ENCODE results near the gene NLRX1.
A peak's percentile ranks its signal among the peaks of the same experiment; 100 is the strongest.

The NLRX1 gene

DNA sequence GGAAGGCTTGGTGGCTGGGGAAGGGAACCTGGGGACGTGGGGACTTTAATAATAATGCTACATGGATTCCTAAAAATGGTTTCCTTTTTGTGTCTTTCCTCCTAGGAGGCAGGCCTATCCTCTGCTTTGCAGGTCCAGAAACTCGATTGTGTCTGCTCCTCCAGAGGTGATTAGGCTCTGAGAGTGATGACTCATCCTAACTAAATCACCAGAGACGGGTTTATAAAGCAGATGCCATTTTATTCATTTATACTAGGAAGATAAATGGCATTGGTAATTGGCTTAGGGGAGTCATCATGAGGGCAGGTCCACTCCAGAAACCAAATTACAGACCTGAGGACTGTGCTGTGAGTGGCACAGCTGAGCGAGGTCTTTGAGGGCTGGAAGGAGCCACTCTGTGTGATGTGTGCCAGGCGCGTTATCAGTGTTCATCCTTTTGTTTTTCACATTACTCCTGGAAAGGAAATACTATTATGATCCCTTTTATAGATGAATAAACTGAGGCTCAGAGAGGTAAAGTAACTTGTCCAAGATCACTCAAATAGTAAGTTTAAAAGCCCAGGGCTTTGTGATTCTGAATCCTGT lies 7.1 kb downstream of the NLRX1 start:
- no peak overlapping the region for H2BK120ac ChIP-seq (ENCODE audit: low read depth, low read length)
- H3K4ac ChIP-seq (ENCODE audit: low read depth, low read length), result no peak overlapping the region
- no CpG with 5 or more reads among the region's 6 CpGs for WGBS (ENCODE audit: extremely low coverage, insufficient coverage, low lambda C conversion rate)
- no peak overlapping the region for H3K9ac ChIP-seq (ENCODE audit: low read length)
- H3K79me1 ChIP-seq (ENCODE audit: low read length), result no peaks in the 10 kb centered on the region
- no peak overlapping the region for H3K23ac ChIP-seq (ENCODE audit: low read length)
- no peak overlapping the region for H4K8ac ChIP-seq (ENCODE audit: low read depth, low read length)
- H4K5ac ChIP-seq (ENCODE audit: low read length), result no peak overlapping the region
- DNase-seq, result peak; percentile 33
- H2AK5ac ChIP-seq (ENCODE audit: low read length), result no peak overlapping the region
- H3K4me3 ChIP-seq (ENCODE audit: low read length), result no peak overlapping the region
- no peak overlapping the region for H3K27ac ChIP-seq (ENCODE audit: low read depth, low read length)
- H3K4me1 ChIP-seq (ENCODE audit: control insufficient read depth, low read depth, low read length), result no peaks in the 10 kb centered on the region
- H3K56ac ChIP-seq (ENCODE audit: low read length), result no peak overlapping the region
- no peaks in the 10 kb centered on the region for H3K79me2 ChIP-seq (ENCODE audit: control insufficient read depth, insufficient read depth, low read length)
- no peaks in the 10 kb centered on the region for H3K36me3 ChIP-seq (ENCODE audit: control insufficient read depth, insufficient read depth, low read length)
- no peak overlapping the region for H2BK15ac ChIP-seq (replicated peaks; ENCODE audit: low read depth)
- H2BK5ac ChIP-seq (ENCODE audit: low read length), result no peak overlapping the region
- no peak overlapping the region for H3K4me2 ChIP-seq (ENCODE audit: low read length)
- no peaks in the 10 kb centered on the region for H3K27me3 ChIP-seq (ENCODE audit: insufficient read depth, low read length, poor library complexity)
- H3K18ac ChIP-seq (ENCODE audit: low read length), result no peak overlapping the region

GRCh38 chr11:119178166-119178680 lies 9.7 kb downstream of the NLRX1 start:
- Histone ChIP-seq H3K9ac (ENCODE audit: low read length) (no peak overlapping the region), H3K4me2 (ENCODE audit: low read length) (no peak overlapping the region), H3K18ac (ENCODE audit: low read length) (no peak overlapping the region), H3K4ac (ENCODE audit: low read depth, low read length) (no peak overlapping the region), H3K79me2 (ENCODE audit: control insufficient read depth, insufficient read depth, low read length) (no peaks in the 10 kb centered on the region), H4K8ac (ENCODE audit: low read depth, low read length) (no peak overlapping the region), H3K4me3 (ENCODE audit: low read length) (no peak overlapping the region), H2BK120ac (ENCODE audit: low read depth, low read length) (no peak overlapping the region), H3K79me1 (ENCODE audit: low read length) (no peaks in the 10 kb centered on the region), H3K56ac (ENCODE audit: low read length) (no peak overlapping the region), H3K23ac (ENCODE audit: low read length) (no peak overlapping the region), H4K5ac (ENCODE audit: low read length) (no peak overlapping the region), H2AK5ac (ENCODE audit: low read length) (no peak overlapping the region), H3K4me1 (ENCODE audit: control insufficient read depth, low read depth, low read length) (no peaks in the 10 kb centered on the region), H2BK15ac (replicated peaks; ENCODE audit: low read depth) (no peak overlapping the region), H3K27ac (ENCODE audit: low read depth, low read length) (no peak overlapping the region), H3K27me3 (ENCODE audit: insufficient read depth, low read length, poor library complexity) (no peaks in the 10 kb centered on the region), H2BK5ac (ENCODE audit: low read length) (no peak overlapping the region), H3K36me3 (ENCODE audit: control insufficient read depth, insufficient read depth, low read length) (no peaks in the 10 kb centered on the region)
- no CpG with 5 or more reads among the region's 4 CpGs for WGBS (ENCODE audit: extremely low coverage, insufficient coverage, low lambda C conversion rate)
- DNase-seq, result no peak

- Histone ChIP-seq H4K8ac (ENCODE audit: low read depth, low read length) (no peak overlapping the region), H3K79me1 (ENCODE audit: low read length) (no peaks in the 10 kb centered on the region), H3K79me2 (ENCODE audit: control insufficient read depth, insufficient read depth, low read length) (no peaks in the 10 kb centered on the region), H3K27ac (ENCODE audit: low read depth, low read length) (no peak overlapping the region), H2BK120ac (ENCODE audit: low read depth, low read length) (no peak overlapping the region), H4K5ac (ENCODE audit: low read length) (no peak overlapping the region), H2BK15ac (replicated peaks; ENCODE audit: low read depth) (no peak overlapping the region), H3K56ac (ENCODE audit: low read length) (no peak overlapping the region), H3K18ac (ENCODE audit: low read length) (no peak overlapping the region), H3K4me2 (ENCODE audit: low read length) (no peak overlapping the region), H3K9ac (ENCODE audit: low read length) (no peak overlapping the region), H3K4ac (ENCODE audit: low read depth, low read length) (no peak overlapping the region), H3K4me3 (ENCODE audit: low read length) (no peak overlapping the region), H3K4me1 (ENCODE audit: control insufficient read depth, low read depth, low read length) (no peaks in the 10 kb centered on the region), H3K27me3 (ENCODE audit: insufficient read depth, low read length, poor library complexity) (no peaks in the 10 kb centered on the region), H2BK5ac (ENCODE audit: low read length) (no peak overlapping the region), H3K36me3 (ENCODE audit: control insufficient read depth, insufficient read depth, low read length) (no peaks in the 10 kb centered on the region), H2AK5ac (ENCODE audit: low read length) (no peak overlapping the region), H3K23ac (ENCODE audit: low read length) (no peak overlapping the region)
- WGBS (ENCODE audit: extremely low coverage, insufficient coverage, low lambda C conversion rate), result no CpG with 5 or more reads among the region's 6 CpGs
- no peak for DNase-seq
Observed at GRCh38 chr11:119179342-119179741, 10.8 kb downstream of the NLRX1 start.

- DNase-seq, result no peak
- H3K4me1 ChIP-seq (ENCODE audit: control insufficient read depth, low read depth, low read length), result no peaks in the 10 kb centered on the region
- no peaks in the 10 kb centered on the region for H3K27me3 ChIP-seq (ENCODE audit: insufficient read depth, low read length, poor library complexity)
- no peaks in the 10 kb centered on the region for H3K79me2 ChIP-seq (ENCODE audit: control insufficient read depth, insufficient read depth, low read length)
- H3K4me2 ChIP-seq (ENCODE audit: low read length), result no peak overlapping the region
- H4K8ac ChIP-seq (ENCODE audit: low read depth, low read length), result no peak overlapping the region
- H3K79me1 ChIP-seq (ENCODE audit: low read length), result no peaks in the 10 kb centered on the region
- H3K36me3 ChIP-seq (ENCODE audit: control insufficient read depth, insufficient read depth, low read length), result no peaks in the 10 kb centered on the region
- H2AK5ac ChIP-seq (ENCODE audit: low read length), result no peak overlapping the region
- no peak overlapping the region for H2BK15ac ChIP-seq (replicated peaks; ENCODE audit: low read depth)
- no peak overlapping the region for H3K18ac ChIP-seq (ENCODE audit: low read length)
- H3K4ac ChIP-seq (ENCODE audit: low read depth, low read length), result no peak overlapping the region
- no peak overlapping the region for H3K9ac ChIP-seq (ENCODE audit: low read length)
- no peak overlapping the region for H2BK5ac ChIP-seq (ENCODE audit: low read length)
- H3K4me3 ChIP-seq (ENCODE audit: low read length), result no peak overlapping the region
- H4K5ac ChIP-seq (ENCODE audit: low read length), result no peak overlapping the region
- no peak overlapping the region for H3K23ac ChIP-seq (ENCODE audit: low read length)
- H3K56ac ChIP-seq (ENCODE audit: low read length), result no peak overlapping the region
- H2BK120ac ChIP-seq (ENCODE audit: low read depth, low read length), result no peak overlapping the region
- H3K27ac ChIP-seq (ENCODE audit: low read depth, low read length), result no peak overlapping the region
- WGBS (ENCODE audit: extremely low coverage, insufficient coverage, low lambda C conversion rate), result no CpG with 5 or more reads among the region's 10 CpGs
Observed at GRCh38 chr11:119179983-119180382, 11.5 kb downstream of the NLRX1 start.

DNA sequence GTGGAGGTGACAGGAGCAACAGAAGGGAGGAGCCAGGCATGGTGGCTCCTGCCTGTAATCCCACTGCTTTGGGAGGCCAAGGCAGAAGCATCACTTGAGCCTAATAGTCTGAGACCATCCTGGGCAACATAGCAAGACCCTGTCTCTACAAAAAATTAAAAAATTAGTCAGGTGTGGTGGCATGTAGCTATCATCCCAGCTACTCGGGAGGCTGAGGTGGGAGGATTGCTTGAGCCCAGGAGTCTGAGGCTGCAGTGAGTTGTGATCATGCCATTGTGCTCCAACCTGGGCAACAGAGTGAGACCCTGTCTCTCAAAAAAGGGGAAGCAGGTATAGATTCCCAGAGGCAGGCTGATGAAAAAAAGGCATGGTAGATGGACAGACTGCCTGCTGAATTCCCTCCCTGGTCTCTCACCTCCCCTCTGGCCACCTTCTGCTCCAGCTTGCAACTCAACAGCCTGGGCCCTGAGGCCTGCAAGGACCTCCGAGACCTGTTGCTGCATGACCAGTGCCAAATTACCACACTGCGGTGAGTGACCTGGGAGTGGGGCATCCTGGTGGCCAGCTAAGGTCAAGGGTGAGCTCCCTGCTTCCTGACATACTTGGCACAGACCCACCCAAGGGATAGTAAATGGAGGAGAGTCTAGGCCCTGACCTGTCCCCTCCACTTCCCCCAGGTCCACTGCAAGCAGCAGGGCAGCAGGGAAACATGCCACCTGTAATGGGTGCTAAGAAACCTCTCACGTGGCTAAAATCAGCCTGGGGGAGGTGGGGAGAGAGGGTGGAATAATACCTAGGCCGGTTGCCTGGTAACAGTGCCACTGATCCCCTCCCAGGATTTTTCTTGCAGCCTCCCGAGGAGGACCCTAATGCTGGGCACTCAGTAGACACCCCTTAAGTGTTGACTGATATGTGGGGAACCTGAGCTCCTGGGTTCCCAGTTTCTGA lies 12.5 kb downstream of the NLRX1 start:
- no peak overlapping the region for H2BK15ac ChIP-seq (replicated peaks; ENCODE audit: low read depth)
- H3K27me3 ChIP-seq (ENCODE audit: insufficient read depth, low read length, poor library complexity), result no peaks in the 10 kb centered on the region
- no peak overlapping the region for H3K4me2 ChIP-seq (ENCODE audit: low read length)
- no CpG with 5 or more reads among the region's 6 CpGs for WGBS (ENCODE audit: extremely low coverage, insufficient coverage, low lambda C conversion rate)
- H2AK5ac ChIP-seq (ENCODE audit: low read length), result no peak overlapping the region
- no peaks in the 10 kb centered on the region for H3K36me3 ChIP-seq (ENCODE audit: control insufficient read depth, insufficient read depth, low read length)
- H3K56ac ChIP-seq (ENCODE audit: low read length), result no peak overlapping the region
- DNase-seq, result no peak
- no peaks in the 10 kb centered on the region for H3K79me1 ChIP-seq (ENCODE audit: low read length)
- H3K9ac ChIP-seq (ENCODE audit: low read length), result no peak overlapping the region
- H3K4me1 ChIP-seq (ENCODE audit: control insufficient read depth, low read depth, low read length), result no peaks in the 10 kb centered on the region
- no peak overlapping the region for H3K4ac ChIP-seq (ENCODE audit: low read depth, low read length)
- H2BK5ac ChIP-seq (ENCODE audit: low read length), result no peak overlapping the region
- H4K5ac ChIP-seq (ENCODE audit: low read length), result no peak overlapping the region
- no peak overlapping the region for H3K4me3 ChIP-seq (ENCODE audit: low read length)
- no peak overlapping the region for H4K8ac ChIP-seq (ENCODE audit: low read depth, low read length)
- no peak overlapping the region for H2BK120ac ChIP-seq (ENCODE audit: low read depth, low read length)
- no peak overlapping the region for H3K27ac ChIP-seq (ENCODE audit: low read depth, low read length)
- H3K23ac ChIP-seq (ENCODE audit: low read length), result no peak overlapping the region
- H3K79me2 ChIP-seq (ENCODE audit: control insufficient read depth, insufficient read depth, low read length), result no peaks in the 10 kb centered on the region
- no peak overlapping the region for H3K18ac ChIP-seq (ENCODE audit: low read length)
